SK-N-SH (cell line): ENCODE results near the gene SLN. TPM values are rescaled to one million over a fixed set of nuclear protein-coding genes. Genes with fewer than 3 reads are reported as not detected.

Source experiments
- CTCF ChIA-PET: fragments of 300-600, 350-600 bp; formaldehyde crosslinking; extraction: SDS; loops from one replicate; lab custom pipeline; 2021; lab: Yijun Ruan, JAX
- POLR2A ChIA-PET: fragments of 350-600 bp; sonication (Branson Sonifier 250); formaldehyde crosslinking; extraction: SDS; loops from one replicate; lab custom pipeline; 2020; ENCODE audit warnings: antibody characterized with exemption, inconsistent platforms; lab: Yijun Ruan, JAX
- DNase-seq: peaks from one replicate; pipeline ENCODE4 v3.0.0; 2012
- H2AFZ ChIP-seq: fragments of 200-600 bp; sonication (generic); 2 replicates; pipeline ENCODE4 v1.8.1; 2016; ENCODE audit warnings: antibody characterized with exemption, mild to moderate bottlenecking, low read depth
- H3F3A ChIP-seq: fragments of 200-600 bp; sonication (generic); replicated peaks from 2 replicates; pipeline ENCODE3; 2016; ENCODE audit warnings: antibody characterized with exemption, mild to moderate bottlenecking; ENCODE audit not compliant: insufficient read depth
- H3K27ac ChIP-seq, 2 experiments: fragments of 200-500 bp in 1 of 2; fragments of 200-600 bp in 1 of 2; sonication (Bioruptor generic) in 1 of 2; sonication (generic), shearing (Covaris generic) in 1 of 2; 2 replicates each; pipeline versions ENCODE4 v1.5.1 to v1.6.1; 2014 to 2016; ENCODE audit warnings: low read depth in 2 of 2, inconsistent platforms in 1 of 2, low read length in 1 of 2, mild to moderate bottlenecking in 1 of 2, mixed read lengths in 1 of 2
- H3K27me3 ChIP-seq: fragments of 200-600 bp; sonication (generic), shearing (Covaris generic); 2 replicates; pipeline ENCODE4 v1.6.1; 2016; ENCODE audit warnings: mixed run types; ENCODE audit not compliant: insufficient read depth
- H3K36me3 ChIP-seq, 2 experiments: fragments of 200-500 bp in 1 of 2; fragments of 200-600 bp in 1 of 2; sonication (Bioruptor generic) in 1 of 2; sonication (generic) in 1 of 2; replicated peaks in 1 of 2; 2 replicates each; pipeline versions ENCODE3 to v1.5.1; 2014 to 2016; ENCODE audit warnings: low read length in 1 of 2, mild to moderate bottlenecking in 1 of 2; ENCODE audit not compliant: insufficient read depth in 2 of 2, control insufficient read depth in 1 of 2
- H3K4me1 ChIP-seq, 2 experiments: fragments of 200-500 bp in 1 of 2; fragments of 200-600 bp in 1 of 2; sonication (Bioruptor generic) in 1 of 2; sonication (generic), shearing (Covaris generic) in 1 of 2; 2 replicates each; pipeline versions ENCODE4 v1.5.1 to v1.6.1; 2014 to 2016; ENCODE audit warnings: low read depth in 1 of 2, low read length in 1 of 2, mixed run types in 1 of 2; ENCODE audit not compliant: insufficient read depth in 2 of 2, control insufficient read depth in 1 of 2
- H3K4me2 ChIP-seq: fragments of 200-600 bp; sonication (generic), shearing (Covaris generic); 2 replicates; pipeline ENCODE4 v1.6.1; 2017; ENCODE audit warnings: mixed run types
- H3K4me3 ChIP-seq, 2 experiments: fragments of 200-500 bp in 1 of 2; fragments of 200-600 bp in 1 of 2; sonication (Bioruptor generic) in 1 of 2; sonication (generic), shearing (Covaris generic) in 1 of 2; 2 replicates each; pipeline versions ENCODE4 v1.5.1 to v1.8.1; 2014 to 2016; ENCODE audit warnings: low read depth in 2 of 2, inconsistent platforms in 1 of 2, low read length in 1 of 2, mild to moderate bottlenecking in 1 of 2, mixed read lengths in 1 of 2, moderate library complexity in 1 of 2
- H3K79me2 ChIP-seq: fragments of 200-600 bp; sonication (generic); 2 replicates; pipeline ENCODE4 v1.8.1; 2017; ENCODE audit warnings: mild to moderate bottlenecking; ENCODE audit not compliant: insufficient read depth
- H3K9ac ChIP-seq: fragments of 200-600 bp; sonication (generic); 2 replicates; pipeline ENCODE4 v1.6.1; 2017; ENCODE audit warnings: mixed run types
- H3K9me2 ChIP-seq: fragments of 200-600 bp; sonication (generic); 2 replicates; pipeline ENCODE4 v1.6.1; 2017; ENCODE audit warnings: mixed run types
- H3K9me3 ChIP-seq: fragments of 200-600 bp; sonication (generic); 2 replicates; pipeline ENCODE4 v1.6.1; 2017; ENCODE audit warnings: mixed run types, mild to moderate bottlenecking, moderate library complexity
- H4K20me1 ChIP-seq: fragments of 200-600 bp; sonication (generic); 2 replicates; pipeline ENCODE4 v1.6.1; 2017; ENCODE audit warnings: mild to moderate bottlenecking, mixed run types; ENCODE audit not compliant: insufficient read depth
- CHD2 ChIP-seq: fragments of 150-350 bp; IDR thresholded peaks from 2 replicates; pipeline ENCODE4 v1.6.1; 2018; ENCODE audit warnings: low read length; ENCODE audit not compliant: partially characterized antibody
- NRF1 ChIP-seq: IDR thresholded peaks from 2 replicates; pipeline ENCODE4 v1.6.1; 2012; ENCODE audit warnings: low read depth, mild to moderate bottlenecking, low read length
- RAD21 ChIP-seq: IDR thresholded peaks from 2 replicates; pipeline ENCODE4 v1.6.1; 2012; ENCODE audit warnings: mild to moderate bottlenecking, low read length
- RCOR1 ChIP-seq: fragments of 150-350 bp; IDR thresholded peaks from 2 replicates; pipeline ENCODE4 v1.6.1; 2017; ENCODE audit warnings: antibody characterized with exemption, low read length
- REST ChIP-seq: IDR thresholded peaks from 2 replicates; pipeline ENCODE4 v1.6.1; 2012; ENCODE audit warnings: mild to moderate bottlenecking, low read depth, low read length, moderate library complexity
- SIN3A ChIP-seq: IDR thresholded peaks from 2 replicates; pipeline ENCODE4 v1.6.1; 2012; ENCODE audit warnings: low read depth, mild to moderate bottlenecking, low read length, moderate library complexity, borderline replicate concordance
- USF2 ChIP-seq: fragments of 150-350 bp; IDR thresholded peaks from 2 replicates; pipeline ENCODE4 v1.6.1; 2017; ENCODE audit warnings: antibody characterized with exemption, low read length, low read depth, borderline replicate concordance
- YY1 ChIP-seq: IDR thresholded peaks from 2 replicates; pipeline ENCODE4 v1.4.0; 2012; ENCODE audit warnings: low read depth, mild to moderate bottlenecking
- ZBTB33 ChIP-seq: IDR thresholded peaks from 2 replicates; pipeline ENCODE4 v1.4.0; 2012; ENCODE audit warnings: low read depth, borderline replicate concordance
- WGBS: methylation state at CpG from one replicate; pipeline ENCODE4 v1.1.6; 2017; ENCODE audit warnings: low lambda C conversion rate; 5-methylcytosine and 5-hydroxymethylcytosine counted together
- polyA plus RNA-seq, 3 experiments: library from polyadenylated mRNA; depleted of rRNA; stranded (reverse); fragments of >200 nt; gene quantifications; 2 replicates each; pipeline ENCODE4 v1.2.3, GENCODE V29; 2012

SLN gene
- polyA plus RNA-seq, 1 of the 3 experiments (the other 2 are of a cell fraction), result not detected

- CTCF ChIA-PET, result interaction anchor here (1.0 to 2.4 kb wide), 2 partner anchors 9 to 39 kb away, joined by 6 to 8 read pairs; no protein-coding TSS in a partner anchor
- Histone ChIP-seq H3K36me3 (no peaks in the 10 kb centered on the region), H3K4me2 (no peak overlapping the region), H3K27ac (no peak overlapping the region), H3K9me3 (no peaks in the 10 kb centered on the region), H3K79me2 (no peaks in the 10 kb centered on the region), H2AFZ (no peak overlapping the region), H3K27me3 (peaks cover 4% of the 10 kb centered on the region; the same call in 1 of the 2 replicates), H3F3A (no peaks in the 10 kb centered on the region), H3K9ac (no peak overlapping the region), H3K9me2 (no peaks in the 10 kb centered on the region), H3K4me1 (no peaks in the 10 kb centered on the region), H3K4me3 (no peak overlapping the region), H4K20me1 (no peaks in the 10 kb centered on the region)
- POLR2A ChIA-PET, result no interaction called here
- TF ChIP-seq SIN3A, result no peak
- no peak for TF ChIP-seq USF2
- no peak for TF ChIP-seq RAD21
- no peak for TF ChIP-seq NRF1
- no peak for TF ChIP-seq CHD2
- no peak for DNase-seq
- WGBS, result 55% methylated on average over 12 of the region's 12 CpGs
Measured at GRCh38 chr11:107731941-107732688, 20.3 kb upstream of the SLN start.

GRCh38 chr11:107722662-107723061 is 10.8 kb upstream of the SLN start:
- Histone ChIP-seq H3K79me2 (no peaks in the 10 kb centered on the region), H3K27ac (no peak overlapping the region), H4K20me1 (no peaks in the 10 kb centered on the region), H3F3A (no peaks in the 10 kb centered on the region), H3K4me2 (no peak overlapping the region), H2AFZ (no peak overlapping the region), H3K36me3 (no peaks in the 10 kb centered on the region)
- POLR2A ChIA-PET, result no interaction called here
- TF ChIP-seq REST (no peak), RCOR1 (no peak), ZBTB33 (no peak), YY1 (no peak)
- TF ChIP-seq, all 33 proteins: peak for 0
- H3K27me3 ChIP-seq, result peaks cover 5% of the 10 kb centered on the region; the same call in 1 of the 2 replicates
- CTCF ChIA-PET, result no interaction called here
- H3K9ac ChIP-seq, result no peak overlapping the region
- H3K4me3 ChIP-seq, result no peak overlapping the region
- no peak for DNase-seq
- no peaks in the 10 kb centered on the region for H3K9me2 ChIP-seq
- H3K9me3 ChIP-seq, result no peaks in the 10 kb centered on the region
- no peaks in the 10 kb centered on the region; a peak in 2 of 4 replicates for H3K4me1 ChIP-seq
